ENCODE results near the gene GGTA1.

GGTA1 gene

GRCh38 chr9:121509180-121509579 lies 9.5 kb upstream of the GGTA1 start:
- Histone ChIP-seq H3K27me3 (no peaks in the 10 kb centered on the region), H3K27ac (no peak overlapping the region), H3K4me3 (no peak overlapping the region), H3K9me3 (no peaks in the 10 kb centered on the region), H3K36me3 (no peaks in the 10 kb centered on the region), H3K4me1 (peaks cover 0 to 28% (median 13%) of the 10 kb centered on the region in 4 donors)
- no peak for DNase-seq
- TF ChIP-seq CTCF (IDR thresholded peaks at IDR 0.05), result no peak
- intact Hi-C loops (cut with DNase I; ENCODE audit: low total_unique reads), result no loop called here

- no peaks in the 10 kb centered on the region for H3K9me3 ChIP-seq
- no peak for DNase-seq
- H3K36me3 ChIP-seq, result no peaks in the 10 kb centered on the region
- H3K27me3 ChIP-seq, result no peaks in the 10 kb centered on the region
- H3K4me3 ChIP-seq, result no peak overlapping the region
- no peak overlapping the region for H3K27ac ChIP-seq
- intact Hi-C loops (cut with DNase I; ENCODE audit: low total_unique reads), result no loop called here
- H3K4me1 ChIP-seq, result peaks cover 0 to 36% (median 15%) of the 10 kb centered on the region in 4 donors
- TF ChIP-seq CTCF (IDR thresholded peaks at IDR 0.05), result no peak
These were observed 8.8 kb upstream of the GGTA1 start for GRCh38 chr9:121508415-121508814.

GRCh38 chr9:121505903-121506735 lies 6.5 kb upstream of the GGTA1 start:
- no peak for TF ChIP-seq CTCF (IDR thresholded peaks at IDR 0.05)
- Histone ChIP-seq H3K4me3 (no peak overlapping the region), H3K27ac (no peak overlapping the region), H3K27me3 (no peaks in the 10 kb centered on the region), H3K36me3 (no peaks in the 10 kb centered on the region), H3K4me1 (peaks cover 0 to 33% (median 19%) of the 10 kb centered on the region in 4 donors), H3K9me3 (no peaks in the 10 kb centered on the region)
- DNase-seq, result no peak
- intact Hi-C loops (cut with DNase I; ENCODE audit: low total_unique reads), result no loop called here

- Histone ChIP-seq H3K4me3 (no peak overlapping the region), H3K36me3 (no peaks in the 10 kb centered on the region), H3K27me3 (no peaks in the 10 kb centered on the region), H3K27ac (peak overlapping the region; percentile 32 to 45), H3K4me1 (peaks cover 0 to 31% (median 17%) of the 10 kb centered on the region in 4 donors), H3K9me3 (no peaks in the 10 kb centered on the region)
- no peak for TF ChIP-seq CTCF (IDR thresholded peaks at IDR 0.05)
- intact Hi-C loops (cut with DNase I; ENCODE audit: low total_unique reads), result no loop called here
- DNase-seq, result peak; percentile 30 to 60
These were observed 3.8 kb upstream of the GGTA1 start for GRCh38 chr9:121503444-121503843.

- peak overlapping the region; percentile 92 to 96 for H3K27ac ChIP-seq
- H3K4me1 ChIP-seq, result peaks cover 0 to 48% (median 27%) of the 10 kb centered on the region in 4 donors
- TF ChIP-seq CTCF (IDR thresholded peaks at IDR 0.05), result no peak
- intact Hi-C loops (cut with DNase I; ENCODE audit: low total_unique reads), result no loop called here
- no peaks in the 10 kb centered on the region for H3K27me3 ChIP-seq
- no peaks in the 10 kb centered on the region for H3K36me3 ChIP-seq
- peak overlapping the region; percentile 69 to 82 for H3K4me3 ChIP-seq
- H3K9me3 ChIP-seq, result no peaks in the 10 kb centered on the region
- DNase-seq, result no peak
These were observed 478 bp upstream of the GGTA1 start for GRCh38 chr9:121500165-121500478.
